ENCODE data around the gene FOXD3.
"Not testable (repeated sequence)": the region's sequence is repeated elsewhere in the genome, so short reads cannot be mapped to it uniquely, and the experiment has no call there.

FOXD3 gene

DNA sequence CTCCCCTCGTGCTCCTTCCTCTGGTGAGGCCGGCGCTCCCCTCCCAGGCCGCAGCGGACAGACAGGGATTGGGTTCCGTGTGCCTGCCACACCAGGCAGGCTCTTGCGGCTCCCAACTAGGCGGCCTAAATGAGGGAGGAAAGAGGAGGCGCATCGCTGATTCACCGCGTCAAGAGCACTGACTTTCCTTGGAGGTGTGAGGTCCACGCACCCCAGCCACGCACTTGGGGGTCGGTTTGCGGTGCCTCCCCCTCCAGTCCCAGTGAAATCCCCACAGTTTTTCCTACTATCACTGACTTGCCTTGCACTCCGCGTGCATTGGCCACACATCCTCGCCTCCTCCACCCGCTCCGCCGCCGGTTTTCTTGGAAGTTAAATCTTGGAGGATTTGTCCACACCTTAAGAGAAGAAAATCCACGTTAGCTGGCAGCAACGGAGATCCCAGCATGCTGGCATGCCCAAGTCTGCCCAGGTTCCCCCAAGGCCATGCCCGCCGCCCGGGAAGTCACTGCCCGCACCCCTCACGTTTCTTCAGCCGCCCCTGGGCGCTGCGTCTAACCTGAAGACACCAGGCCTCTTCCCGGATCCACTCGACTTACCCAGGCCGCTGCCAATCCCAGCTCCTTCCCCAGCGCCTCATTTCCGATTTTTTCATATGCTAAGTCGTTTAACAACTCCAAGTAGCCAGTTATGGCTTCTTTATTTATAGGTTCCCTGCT, 1.1 kb upstream of the FOXD3 start:
- no peak for DNase-seq (ENCODE audit: low read depth in 2 of 2)

- no peak for DNase-seq (ENCODE audit: low read depth in 2 of 2)
These were observed 618 bp upstream of the FOXD3 start for GRCh38 chr1:63321785-63322113.

GRCh38 chr1:63322944-63323864, 837 bp downstream of the FOXD3 start:
- peak in 1 of 2 donors; percentile 34 for DNase-seq (ENCODE audit: low read depth in 2 of 2)

DNA sequence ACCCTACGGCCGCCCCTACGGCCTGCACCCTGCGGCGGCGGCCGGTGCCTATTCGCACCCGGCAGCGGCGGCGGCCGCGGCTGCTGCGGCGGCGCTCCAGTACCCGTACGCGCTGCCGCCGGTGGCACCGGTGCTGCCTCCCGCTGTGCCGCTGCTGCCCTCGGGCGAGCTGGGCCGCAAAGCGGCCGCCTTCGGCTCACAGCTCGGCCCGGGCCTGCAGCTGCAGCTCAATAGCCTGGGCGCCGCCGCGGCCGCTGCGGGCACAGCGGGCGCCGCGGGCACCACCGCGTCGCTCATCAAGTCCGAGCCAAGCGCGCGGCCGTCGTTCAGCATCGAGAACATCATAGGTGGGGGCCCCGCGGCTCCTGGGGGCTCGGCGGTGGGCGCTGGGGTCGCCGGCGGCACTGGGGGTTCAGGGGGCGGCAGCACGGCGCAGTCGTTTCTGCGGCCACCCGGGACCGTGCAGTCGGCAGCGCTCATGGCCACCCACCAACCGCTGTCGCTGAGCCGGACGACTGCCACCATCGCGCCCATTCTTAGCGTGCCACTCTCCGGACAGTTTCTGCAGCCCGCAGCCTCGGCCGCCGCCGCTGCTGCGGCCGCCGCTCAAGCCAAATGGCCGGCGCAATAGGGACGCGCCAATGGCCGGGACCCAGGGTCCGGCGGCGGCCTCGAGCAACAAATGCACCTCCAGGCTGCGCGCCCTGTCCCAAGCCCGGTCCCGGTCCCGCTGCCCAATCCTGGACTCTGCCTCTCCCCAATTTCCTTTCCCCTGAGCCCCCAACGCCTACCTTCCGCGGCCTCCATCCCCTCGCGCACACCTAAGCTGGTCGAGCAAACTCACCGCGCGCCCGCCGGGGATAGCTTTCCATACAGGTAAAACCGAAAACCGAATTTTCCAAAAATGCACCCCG, 1.8 kb downstream of the FOXD3 start:
- no peak for DNase-seq (ENCODE audit: low read depth in 2 of 2)

DNA sequence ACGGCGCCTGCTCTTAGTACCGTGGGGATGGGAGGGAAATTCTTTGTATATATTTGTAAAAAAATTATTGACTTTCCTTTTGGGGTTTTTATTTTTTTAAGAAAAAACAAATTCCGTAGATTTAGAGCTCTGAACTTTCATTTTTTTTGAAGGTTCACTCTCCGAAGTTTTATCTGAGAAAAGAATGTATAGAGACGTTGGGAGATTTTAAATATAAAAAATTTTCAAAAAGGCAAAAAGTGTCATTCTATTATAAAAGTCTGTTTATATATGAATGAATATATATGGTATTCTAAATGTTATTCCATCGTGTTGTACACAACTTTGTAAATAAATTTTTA, 2.4 kb downstream of the FOXD3 start:
- DNase-seq (ENCODE audit: low read depth in 2 of 2), result no peak

- DNase-seq (ENCODE audit: low read depth in 2 of 2), result no peak
These were observed 3.1 kb downstream of the FOXD3 start for GRCh38 chr1:63325279-63325985.

- DNase-seq (ENCODE audit: low read depth in 2 of 2), result no peak
These were observed 3.7 kb downstream of the FOXD3 start for GRCh38 chr1:63326106-63326472.

DNA sequence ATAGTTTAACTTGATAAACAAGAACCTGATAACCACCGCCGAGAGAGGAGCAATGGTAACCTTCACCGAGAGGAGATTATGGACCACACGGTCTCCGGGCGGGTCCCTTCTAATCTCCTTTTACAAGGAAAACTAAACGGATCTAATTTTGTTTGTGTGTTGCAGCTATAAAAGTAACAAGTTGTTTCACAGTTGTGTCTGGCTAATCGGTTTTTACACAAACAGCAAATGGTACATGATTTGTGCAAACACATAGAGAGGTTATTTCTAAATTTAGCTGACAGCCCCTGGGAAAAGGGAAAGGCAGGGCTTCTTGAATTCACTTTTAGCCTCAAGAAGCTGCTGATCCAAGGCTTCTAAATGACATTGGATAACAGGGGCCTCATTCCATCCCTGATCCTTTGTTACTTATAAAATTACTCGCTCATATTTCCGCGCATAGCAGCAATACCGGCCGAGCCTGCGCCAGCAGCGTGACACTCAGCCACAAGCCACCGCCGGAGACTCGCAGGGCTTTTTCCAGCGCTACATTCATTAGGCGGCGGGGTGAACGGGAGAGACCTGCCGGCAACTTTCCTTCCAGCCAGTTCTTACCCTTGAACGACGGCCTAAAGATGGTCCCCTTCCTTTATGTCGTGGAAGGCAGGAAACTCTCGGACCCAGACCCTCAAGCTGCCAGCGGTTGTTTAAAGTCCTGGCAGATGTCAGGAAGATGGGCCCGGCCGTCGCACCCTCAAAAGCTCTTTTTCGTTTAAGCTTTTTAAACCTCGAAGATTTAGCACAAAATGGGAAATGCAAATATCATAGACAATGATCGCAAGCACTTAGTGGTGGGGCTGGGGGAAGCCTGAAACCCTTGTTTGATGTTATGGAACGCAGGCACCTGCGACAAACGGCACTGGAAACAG, 4.4 kb downstream of the FOXD3 start:
- DNase-seq (ENCODE audit: low read depth in 2 of 2), result no peak

DNA sequence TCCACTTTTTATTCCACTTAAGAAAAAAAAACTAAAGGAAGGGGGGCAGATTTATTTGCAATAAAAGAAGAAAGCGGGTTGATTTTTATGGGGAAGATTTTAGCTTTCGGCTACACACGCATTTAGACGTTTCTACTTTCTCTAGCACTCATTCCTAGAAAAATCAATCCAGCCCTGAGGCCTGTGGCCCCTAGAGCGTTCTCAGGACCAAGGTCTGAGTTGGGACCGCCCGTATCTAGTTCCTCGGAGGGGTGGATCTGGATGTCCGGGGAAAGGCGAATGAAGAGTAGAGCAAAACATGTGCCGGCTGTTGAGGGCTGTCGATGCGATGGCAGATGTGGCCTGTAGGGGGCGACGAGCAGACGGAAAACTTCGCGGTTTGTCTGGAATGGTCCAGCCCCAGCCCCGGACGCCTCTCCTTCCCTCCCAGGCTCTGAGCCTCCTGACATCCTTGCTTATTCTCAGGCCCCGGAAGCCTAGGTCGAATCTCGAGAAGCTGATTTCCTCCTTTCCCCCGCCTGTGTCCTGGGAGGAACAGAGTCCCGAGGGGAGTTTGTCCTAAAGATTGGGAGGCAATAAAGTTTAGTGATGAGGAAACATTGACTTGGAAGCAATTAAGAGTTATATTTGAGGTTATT, 5.2 kb downstream of the FOXD3 start:
- DNase-seq (ENCODE audit: low read depth in 2 of 2), result no peak

DNA sequence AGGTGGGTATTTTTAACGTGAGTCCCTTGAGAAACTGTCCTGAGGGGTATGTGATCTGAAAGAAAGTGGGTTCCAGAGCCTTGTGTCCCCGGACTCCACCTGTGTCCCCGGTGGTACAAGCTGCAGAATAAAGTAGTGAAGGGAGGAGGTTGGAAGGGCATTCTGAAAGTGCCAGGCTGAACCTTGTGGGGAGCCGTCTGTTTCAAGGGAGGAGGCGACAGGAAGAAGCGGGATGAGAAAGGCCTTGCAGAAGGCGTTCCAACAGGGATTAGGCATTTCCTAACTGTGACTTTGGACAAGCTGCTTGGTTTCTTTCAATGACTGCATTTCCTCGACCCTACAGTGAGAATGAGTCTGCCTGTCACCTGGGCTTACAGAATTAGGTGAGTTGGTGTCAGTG, 5.8 kb downstream of the FOXD3 start:
- no peak for DNase-seq (ENCODE audit: low read depth in 2 of 2)

DNA sequence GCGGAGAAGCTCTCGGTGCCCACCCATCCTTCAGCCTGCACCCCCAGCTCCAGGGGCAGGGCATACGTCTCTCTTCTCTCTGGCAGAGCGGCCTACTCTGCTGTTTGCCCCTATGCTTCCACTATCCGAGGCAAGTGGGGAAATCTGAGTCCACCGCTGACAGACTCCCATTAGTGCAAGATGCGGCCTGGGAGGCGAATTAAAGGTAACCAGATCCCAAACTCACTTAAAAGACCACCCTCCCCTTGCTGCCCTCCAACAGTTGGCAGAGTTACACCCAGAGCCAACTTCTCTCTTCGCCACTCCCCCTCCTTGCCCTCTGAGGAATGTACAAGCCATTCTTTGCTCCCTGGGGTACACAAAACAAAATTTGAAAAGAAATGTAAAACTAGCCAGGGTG, 6.4 kb downstream of the FOXD3 start:
- no peak for DNase-seq (ENCODE audit: low read depth in 2 of 2)

GRCh38 chr1:63329621-63330330, 7.4 kb downstream of the FOXD3 start:
- no peak for DNase-seq (ENCODE audit: low read depth in 2 of 2)

- no peak for DNase-seq (ENCODE audit: low read depth in 2 of 2)
These were observed 8.1 kb downstream of the FOXD3 start for GRCh38 chr1:63330331-63330916.

DNA sequence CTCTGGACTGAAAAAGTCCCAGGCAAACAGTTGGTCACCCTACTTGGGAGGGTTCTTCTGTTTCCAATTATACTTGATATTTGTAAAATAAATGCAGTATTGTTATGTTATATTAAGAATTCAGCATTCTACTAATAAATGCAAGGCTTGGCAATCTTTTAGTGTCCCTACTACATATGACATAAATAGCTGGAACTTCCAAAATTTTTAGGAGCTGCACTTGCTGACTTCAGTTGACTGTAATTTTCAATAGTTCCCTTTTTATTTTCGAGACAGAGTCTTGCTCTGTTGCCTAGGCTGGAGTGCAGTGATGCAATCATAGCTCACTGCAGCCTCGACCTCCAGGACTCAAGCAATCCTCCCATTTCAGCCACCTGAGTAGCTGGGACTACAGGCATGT, 20.0 kb downstream of the FOXD3 start:
- no peak for DNase-seq (ENCODE audit: low read depth in 2 of 2)

DNA sequence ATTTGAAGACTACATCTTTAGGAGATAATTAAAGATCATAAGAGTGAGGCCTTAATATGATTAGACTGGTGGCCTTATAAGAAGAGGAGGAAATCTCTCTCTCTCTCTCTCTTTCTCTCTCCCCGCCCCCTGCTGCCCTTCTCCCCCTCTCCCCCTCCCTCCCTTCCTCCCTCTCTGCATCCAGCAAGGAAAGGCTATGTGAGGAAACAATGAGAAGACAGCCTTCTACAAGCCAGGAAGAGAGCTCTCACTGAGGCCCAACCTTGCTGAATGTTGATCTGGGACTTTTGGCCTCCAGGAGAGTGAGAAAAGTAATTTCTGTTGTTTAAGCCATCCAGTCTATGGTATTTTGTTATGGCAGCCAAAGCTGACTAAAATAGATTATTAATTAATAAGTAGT, 21.6 kb downstream of the FOXD3 start:
- DNase-seq (ENCODE audit: low read depth in 2 of 2), result no peak

- no peak for DNase-seq (ENCODE audit: low read depth in 2 of 2)
These were observed 28.0 kb downstream of the FOXD3 start for GRCh38 chr1:63350320-63350719.

GRCh38 chr1:63352736-63353135, 30.4 kb downstream of the FOXD3 start:
- DNase-seq (ENCODE audit: low read depth in 2 of 2), result no peak

GRCh38 chr1:63356234-63356633, 33.9 kb downstream of the FOXD3 start:
- not testable (repeated sequence) for DNase-seq (ENCODE audit: low read depth in 2 of 2)

DNA sequence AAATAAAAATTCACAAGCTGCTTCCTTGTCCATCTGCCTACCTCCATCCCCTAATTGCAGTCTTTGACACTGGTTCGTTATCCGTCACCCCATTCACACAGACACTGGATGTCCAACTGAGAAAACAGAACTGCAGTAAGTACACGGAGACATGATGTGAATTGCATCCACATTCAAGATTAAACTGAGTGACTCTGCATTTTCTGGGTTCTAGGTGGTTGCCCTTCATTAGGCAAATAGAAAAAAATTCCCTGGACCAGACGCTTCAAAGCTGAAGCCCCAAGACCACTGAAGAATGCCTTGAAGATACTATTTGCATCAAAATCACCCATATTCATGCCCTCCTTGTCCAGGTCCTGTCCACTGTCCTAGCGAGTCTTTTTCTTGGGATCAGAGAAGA, 37.2 kb downstream of the FOXD3 start:
- no peak for DNase-seq (ENCODE audit: low read depth in 2 of 2)

Measured in stimulated activated CD4-positive, alpha-beta T cell treated with anti-CD3 and anti-CD28 coated beads, Interleukin-1b, Interleukin-23, amount 100 ng/mL, for 4 hours (primary cell).